Superior temporal gyrus (tissue), 1 donor: ENCODE measurements around the gene LRRK1.

Experiments used
- DNase-seq: peaks from one replicate; pipeline ENCODE4 v3.0.0-alpha.2; 2016; ENCODE audit errors: extremely low spot score

LRRK1 gene

DNA sequence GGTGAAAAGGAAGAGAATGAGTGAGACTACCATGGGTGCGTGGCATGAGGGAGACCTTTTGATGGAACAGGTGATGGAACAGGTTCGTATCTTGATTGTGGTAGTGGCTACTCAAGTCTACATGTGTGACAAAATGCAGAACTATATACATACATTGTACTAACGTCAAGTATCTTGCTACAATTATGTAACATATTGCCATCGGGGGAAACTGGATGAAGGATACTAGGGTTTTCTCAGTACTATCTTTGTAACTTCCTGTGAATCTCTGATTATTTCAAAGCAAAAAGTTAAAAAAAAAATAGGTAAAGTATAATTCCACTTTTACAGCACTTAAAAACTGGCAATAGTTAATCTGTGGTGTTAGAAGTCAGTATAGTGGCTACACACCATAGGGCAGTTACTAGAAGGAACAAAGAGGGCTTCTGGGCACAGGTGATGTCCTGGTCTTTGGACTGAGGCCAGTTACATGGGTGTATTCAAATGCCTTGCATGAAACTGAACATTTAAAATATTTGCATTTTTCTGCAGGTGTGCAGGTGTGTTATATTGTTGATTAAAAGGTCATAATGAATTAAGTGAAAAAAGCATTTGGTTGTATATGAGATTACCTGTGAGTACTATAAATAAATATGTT, 61.4 kb downstream of the LRRK1 start:
- no peak for DNase-seq

DNA sequence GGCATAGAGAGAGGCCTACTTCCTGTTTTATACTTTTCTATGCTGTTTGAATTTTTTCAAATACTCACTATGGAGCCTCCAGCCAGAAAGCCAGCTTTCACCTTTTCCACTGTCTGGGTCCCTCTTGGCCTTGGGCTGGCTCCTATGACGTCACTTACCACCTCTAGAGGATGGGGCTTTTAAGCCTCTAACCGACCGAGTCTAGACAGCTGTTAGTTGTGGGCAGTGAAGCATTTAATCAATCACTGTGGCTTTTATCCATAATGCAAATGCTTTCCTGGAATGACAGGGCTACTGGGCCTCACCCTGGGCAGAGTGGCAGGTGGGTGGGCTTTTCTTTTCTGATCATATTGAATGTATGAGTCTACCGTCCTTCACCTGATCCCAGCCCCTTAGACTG, 61.9 kb downstream of the LRRK1 start:
- no peak for DNase-seq

DNA sequence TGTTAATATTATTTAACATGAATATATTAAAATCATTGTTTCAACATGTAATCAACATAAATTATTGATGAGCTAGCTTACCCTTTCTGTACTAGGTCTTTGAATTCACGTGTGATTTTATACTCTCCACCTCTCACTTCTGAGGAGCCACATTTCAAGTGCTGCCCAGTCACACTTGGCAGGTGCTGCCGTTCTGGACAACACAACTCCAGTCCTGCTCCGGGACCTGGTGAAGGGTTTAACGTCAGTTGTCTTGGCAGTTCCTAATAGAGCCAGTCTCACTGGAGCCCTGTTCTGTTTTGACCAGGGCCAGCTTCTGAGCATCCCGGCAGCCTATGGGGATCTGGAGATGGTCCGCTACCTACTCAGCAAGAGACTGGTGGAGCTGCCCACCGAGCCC, 64.1 kb downstream of the LRRK1 start:
- DNase-seq, result no peak

DNA sequence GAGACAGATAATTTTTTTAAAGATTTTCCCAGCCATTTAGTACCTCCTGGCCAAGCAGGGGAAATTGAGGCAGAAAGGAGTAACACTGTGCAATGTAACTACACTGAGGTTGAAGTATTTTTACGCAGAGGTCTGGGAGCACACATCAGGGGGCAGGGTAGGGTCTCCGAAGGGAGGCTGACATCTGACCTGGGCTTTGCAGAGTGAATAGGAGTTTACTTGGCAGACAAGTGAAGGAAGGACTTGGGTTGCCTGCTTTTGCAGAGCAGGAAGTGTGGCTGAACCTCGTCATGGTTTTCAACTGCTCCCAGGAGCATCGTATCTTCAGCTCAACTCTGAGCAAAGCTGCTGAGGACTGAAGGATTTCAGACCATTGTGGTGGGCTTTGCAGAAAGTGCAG, 66.2 kb downstream of the LRRK1 start:
- DNase-seq, result no peak

DNA sequence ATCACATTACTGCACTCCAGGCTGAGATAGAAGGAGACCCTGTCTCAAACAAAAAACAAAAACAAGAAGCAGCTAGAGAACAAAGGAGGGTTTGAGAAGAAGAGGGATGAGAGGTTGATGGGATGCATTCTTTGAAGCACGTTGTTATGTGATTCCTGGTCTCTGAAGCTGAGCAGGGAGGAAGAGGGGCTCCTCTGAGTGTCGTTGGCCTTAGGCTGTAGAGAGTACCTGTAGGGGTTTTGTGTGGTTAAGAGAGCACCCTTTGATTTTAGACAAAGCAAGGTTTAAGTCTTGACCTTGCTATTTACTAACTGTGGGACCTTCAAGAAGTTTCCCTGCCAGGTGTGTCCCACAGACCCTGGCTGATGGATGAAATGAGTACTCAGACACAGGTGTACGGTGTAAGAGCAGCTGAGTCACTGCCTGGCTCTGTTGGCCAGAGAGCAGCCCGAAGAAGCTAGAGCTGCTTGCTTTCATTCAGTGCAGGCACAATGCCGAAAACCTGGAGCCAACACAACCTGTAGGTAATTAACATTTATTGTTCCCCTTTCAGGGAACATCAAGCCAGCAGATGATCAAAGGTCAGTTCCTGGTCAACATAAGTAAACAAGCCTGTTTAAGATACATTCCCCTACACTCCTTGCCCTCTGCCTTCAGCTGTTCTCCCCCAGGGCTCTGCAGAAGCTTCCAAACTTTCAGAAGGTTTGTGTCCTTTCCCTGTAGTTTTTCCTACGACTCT, 67.2 kb downstream of the LRRK1 start:
- no peak for DNase-seq

DNA sequence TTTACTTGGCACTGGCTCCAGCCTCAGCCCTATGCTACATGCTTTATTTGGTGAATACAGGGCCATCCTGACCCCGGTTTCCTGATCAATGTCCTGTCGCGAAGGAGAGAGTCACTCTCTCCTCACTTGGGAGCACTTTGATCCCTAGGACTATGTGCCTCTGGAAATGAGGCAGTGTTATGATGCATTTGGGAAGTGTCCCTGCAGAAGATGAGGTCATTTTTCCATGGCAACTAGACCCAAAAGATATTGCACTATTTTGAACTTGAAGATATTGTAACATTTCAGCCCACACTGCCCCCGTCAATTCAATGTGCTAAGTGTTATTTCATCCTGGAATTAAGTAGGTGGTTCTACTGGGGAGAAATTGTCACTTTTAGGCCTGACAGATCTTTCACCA, 68.0 kb downstream of the LRRK1 start:
- DNase-seq, result no peak

DNA sequence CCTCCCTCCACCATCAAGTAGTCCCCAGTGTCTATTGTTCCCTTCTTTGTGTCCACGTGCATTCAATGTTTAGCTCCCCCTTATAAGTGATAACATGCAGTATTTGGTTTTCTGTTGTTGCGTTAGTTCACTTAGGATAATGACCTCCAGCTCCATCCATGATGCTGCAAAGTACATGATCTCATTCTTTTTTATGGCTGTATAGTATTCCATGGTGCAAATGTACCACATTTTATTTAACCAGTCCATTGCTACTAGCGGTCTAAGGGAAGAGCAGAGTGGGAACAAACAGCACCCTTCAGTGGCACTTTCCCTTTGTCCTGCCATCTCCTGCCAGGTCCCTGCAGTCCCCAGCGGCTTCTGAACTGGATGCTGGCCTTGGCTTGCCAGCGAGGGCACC, 69.1 kb downstream of the LRRK1 start:
- DNase-seq, result no peak

DNA sequence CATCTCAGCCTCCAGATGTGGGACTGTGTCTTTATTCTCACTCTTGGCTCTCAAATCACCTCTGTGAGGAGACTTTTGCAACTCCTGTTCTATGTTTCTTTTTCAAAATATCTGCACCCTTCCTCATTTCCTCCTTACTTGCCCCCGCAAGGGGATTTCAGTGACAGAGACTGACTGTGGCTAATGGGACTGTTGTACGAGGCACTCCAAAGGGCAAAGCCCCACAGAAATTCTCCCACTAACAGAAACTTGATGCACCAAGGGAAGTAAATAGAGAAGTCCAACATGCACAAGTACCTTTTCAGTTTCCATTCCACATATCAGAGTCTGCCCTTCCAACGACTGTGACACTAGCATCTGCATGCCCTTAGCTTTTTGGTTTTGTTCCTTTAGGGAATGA, 69.7 kb downstream of the LRRK1 start:
- no peak for DNase-seq

DNA sequence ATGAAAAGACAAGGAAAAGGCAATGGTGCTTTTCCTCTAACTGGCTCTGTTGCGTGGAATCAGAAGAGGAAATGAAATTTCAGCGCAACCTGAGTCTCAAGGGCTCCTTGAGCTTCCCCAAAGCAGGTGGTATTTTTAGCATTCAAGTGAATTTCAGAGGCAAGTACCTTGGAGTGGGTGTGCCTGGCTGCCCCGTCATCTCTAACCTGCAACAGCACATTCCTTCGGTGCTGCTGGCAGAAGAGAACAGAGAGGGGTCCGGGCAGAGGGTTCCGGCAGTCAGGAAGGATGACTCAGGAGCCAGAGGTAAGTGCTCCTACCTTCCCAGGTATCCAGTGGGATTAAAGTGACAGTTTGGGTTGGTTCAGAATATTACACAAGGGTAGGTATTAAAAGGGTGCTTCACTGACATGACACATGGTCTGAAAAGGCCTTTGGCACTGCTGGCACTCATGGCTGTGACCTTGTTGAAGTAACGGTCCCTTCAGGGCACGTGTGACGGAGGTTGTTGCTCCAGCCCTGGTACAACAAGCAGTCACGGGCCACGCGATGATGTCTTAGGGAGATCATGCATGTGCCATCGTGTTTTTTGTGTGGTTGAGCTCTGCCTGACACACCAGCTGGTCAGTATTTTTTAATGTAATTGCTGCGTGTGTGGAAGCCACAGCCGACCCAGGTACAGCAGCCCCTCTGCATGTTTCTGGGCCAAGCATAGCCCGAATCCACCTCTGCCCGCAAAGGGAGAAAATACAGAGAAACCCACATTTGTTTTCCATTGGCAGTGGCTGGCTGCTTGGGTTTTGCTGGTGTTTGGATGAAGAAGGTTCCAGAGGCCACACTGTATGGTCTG, 75.7 kb downstream of the LRRK1 start:
- DNase-seq, result no peak

DNA sequence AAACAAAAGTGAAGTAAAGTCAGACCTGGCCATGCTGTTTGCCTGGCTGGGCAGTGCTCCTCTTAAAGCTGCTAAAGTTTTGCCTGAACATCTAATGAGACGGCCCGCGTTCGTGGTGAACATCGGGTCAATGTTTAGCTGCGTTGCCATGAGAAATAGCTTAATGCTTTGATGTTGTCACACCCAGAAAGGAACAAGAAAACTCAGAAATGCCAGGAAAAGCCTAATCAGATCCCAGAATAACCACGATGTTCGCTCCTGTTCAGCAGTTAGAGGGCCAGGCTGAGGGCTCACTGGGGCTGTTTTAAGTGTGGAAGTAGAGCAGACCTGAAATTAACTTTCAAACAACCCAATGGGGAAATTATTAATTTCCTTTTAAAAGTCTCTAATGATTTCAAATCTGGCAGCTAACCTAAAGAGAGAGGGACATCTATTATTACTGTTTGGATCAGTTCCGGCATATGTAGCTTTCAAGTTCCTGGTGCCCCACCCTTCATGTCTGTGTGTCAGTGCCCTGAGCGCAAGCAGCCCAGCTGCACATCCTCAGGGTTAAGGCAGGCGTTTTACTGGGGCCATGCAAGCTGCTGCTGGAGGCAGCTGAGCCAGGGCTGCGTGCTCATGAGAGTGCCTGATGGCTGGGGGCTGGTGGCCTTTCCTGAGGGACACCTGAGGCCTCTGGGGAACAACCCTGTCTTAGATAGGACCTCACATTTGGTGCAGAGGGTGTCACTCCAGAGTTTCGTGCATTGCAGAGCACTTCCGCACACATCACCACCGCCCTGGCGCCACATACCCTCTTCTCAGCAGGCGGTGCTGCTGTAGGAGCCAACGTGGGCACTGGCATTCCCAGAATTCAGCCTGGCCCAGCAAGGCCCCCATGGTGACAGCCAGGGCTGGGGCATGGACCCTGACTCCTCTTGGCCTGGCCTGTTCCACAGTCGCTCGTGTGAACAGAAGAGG, 76.6 kb downstream of the LRRK1 start:
- DNase-seq, result no peak

DNA sequence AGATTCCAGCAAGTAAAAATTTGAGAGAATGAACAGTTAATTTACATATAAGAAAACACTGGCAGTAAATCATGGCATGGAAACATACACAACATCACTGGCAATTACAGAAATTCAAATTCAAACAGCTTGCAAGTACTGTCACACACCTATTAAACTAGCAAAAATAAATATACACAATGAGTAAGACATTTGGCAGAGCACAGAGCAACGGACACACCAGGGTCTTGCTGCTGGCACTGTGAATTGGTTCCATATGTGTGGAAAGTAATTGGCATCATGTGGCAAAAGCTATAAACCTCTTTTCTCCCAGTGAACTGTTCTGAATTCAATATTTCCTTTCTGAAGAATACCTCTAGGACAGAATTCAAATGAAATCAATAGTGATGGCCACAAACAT, 78.3 kb downstream of the LRRK1 start:
- no peak for DNase-seq

DNA sequence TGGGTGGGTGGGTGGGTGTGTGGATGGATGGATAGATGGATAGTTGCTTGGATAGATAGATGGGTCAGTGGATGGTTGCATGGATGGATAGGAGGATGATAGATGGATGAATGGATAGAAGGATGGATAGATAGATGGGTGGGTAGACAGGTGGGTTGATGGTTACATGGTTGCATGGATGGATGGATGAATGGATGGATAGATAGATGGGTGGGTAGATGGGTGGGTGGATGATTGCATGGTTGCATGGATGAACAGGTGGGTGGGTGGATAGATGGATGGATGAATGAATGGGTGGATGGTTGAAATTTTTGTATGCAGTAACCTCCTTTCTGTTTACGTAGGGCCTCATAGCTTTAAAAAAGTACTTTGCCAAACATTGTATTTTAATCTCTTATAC, 79.5 kb downstream of the LRRK1 start:
- DNase-seq, result no peak

DNA sequence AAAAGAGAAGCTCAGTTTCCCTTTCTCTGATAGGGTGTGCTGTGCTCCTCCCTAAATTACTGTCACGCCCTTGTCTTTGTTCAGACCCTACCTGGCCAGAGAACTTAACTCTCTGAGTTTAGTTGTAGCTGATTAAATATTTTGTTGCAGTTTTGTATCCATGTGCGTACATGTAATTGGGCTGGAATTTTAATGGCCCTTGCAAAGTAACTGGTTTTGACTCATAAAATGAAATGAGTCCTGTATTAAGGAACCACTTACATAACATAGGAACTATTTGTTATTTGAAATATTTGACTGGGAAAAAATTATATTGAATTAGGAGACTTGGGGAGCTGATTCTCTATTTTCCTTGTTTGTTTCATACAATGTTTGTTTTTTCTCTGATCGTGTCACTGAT, 80.2 kb downstream of the LRRK1 start:
- DNase-seq, result no peak

DNA sequence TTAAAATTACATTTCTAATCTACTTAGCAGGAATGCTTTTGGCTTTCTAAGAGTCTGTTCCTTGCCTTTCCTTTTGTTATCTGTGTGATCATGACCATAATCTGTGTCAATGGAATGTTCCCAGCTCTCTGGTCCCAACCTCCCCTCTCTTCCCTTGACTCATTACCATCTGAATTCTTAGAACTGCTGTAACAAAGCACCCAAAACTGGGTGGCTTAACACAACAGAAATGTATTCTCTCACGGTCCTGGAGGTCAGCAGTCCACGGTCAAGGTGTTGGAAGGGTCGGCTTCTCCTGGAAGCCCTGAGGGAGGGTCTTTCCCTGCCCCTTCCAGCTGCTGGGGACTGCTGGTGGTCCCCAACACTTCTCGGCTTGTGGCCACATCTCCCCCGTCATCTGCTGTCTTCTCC, 81.1 kb downstream of the LRRK1 start:
- no peak for DNase-seq

DNA sequence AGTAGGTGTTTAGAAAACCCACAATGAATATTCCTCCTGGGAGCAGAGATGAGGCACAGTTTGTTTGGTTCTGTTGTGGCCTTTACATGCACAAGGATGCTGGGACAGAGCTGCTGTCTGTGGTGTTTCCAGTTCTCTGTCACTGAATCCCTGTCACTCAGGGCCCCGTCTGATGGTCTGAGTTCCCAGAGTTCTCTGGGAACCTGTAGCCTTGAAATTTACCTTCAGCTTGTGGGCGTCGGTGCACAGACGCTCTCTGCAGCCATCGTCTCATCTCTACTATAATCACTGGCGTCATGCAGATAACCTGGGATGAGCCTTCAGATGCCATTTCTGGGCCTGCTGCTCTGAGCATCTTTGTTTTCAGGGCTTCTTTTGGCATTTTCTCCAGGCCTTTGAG, 81.9 kb downstream of the LRRK1 start:
- DNase-seq, result no peak

DNA sequence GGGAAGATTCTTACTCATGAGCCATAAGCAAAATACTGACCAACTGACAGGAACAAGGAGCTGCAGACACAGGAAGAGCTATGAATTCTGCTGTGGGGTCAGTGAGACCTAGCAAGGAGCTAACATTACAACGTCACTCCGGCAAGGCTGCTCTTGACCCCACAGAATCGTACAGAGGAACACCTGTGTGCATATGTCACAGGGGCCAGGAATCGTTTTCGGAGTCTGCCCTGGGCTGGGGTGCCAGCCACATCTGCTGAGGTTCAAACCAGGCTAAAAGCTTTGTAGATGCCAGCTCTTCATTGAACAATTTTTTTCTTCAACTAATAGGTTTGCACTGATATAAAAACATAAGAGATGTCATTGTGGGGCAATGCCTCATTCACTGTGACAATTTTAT, 82.6 kb downstream of the LRRK1 start:
- DNase-seq, result no peak

DNA sequence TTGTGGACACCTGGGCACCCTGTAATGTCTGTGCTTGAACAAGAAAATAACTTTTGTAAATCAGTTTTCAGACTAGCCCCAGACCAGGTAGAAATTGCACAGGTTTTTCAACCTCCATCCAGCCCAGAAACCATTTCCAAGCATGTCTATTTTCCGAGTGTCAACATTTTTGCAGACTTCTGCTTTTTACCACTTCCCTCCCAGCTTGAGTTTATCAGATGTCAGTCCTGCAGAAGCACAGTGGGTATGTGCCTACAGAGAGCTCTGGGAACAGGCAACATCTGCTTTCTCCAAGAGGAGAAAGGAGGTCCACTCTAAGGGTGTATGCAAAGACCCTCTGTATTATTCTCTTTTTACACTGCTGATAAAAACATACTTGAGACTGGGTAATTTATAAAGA, 83.9 kb downstream of the LRRK1 start:
- no peak for DNase-seq

DNA sequence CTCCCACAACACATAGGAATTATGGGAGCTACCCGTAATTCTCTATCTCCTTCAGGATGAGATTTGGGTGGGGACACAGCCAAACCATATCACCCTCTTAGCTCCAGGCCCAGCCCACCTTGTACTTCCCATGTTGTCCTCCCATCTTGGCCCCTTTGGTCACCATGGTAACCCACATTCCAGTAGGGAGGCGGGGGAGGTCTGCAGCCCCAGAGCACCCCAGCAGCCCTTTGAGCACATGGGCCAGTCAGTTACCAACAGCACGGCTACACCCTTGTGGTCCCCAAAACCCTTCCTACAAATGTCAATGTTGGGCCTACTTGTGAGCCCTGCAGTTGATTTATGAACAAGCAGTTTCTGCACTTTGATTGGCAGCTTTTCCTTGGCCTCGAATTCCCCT, 84.5 kb downstream of the LRRK1 start:
- DNase-seq, result no peak

DNA sequence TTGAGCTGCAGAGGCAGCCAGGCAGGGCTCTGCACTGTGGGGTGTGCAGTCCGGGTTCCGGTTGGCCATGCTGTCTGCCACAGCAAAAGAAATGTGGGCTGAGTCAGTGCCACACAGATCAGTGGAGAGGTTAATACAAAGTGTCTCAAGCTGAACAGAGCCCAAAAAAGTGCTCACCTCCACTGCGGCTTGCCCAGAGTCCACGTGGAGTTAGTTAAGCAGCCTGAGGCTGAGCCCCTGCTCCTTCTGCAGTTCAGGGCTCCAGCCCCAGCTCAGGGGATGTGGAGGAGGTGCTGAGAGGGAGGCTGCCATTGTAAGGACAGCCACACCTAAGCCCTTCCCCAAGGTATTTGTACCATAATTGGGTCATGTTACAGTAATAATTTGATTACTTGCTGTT, 85.3 kb downstream of the LRRK1 start:
- no peak for DNase-seq

DNA sequence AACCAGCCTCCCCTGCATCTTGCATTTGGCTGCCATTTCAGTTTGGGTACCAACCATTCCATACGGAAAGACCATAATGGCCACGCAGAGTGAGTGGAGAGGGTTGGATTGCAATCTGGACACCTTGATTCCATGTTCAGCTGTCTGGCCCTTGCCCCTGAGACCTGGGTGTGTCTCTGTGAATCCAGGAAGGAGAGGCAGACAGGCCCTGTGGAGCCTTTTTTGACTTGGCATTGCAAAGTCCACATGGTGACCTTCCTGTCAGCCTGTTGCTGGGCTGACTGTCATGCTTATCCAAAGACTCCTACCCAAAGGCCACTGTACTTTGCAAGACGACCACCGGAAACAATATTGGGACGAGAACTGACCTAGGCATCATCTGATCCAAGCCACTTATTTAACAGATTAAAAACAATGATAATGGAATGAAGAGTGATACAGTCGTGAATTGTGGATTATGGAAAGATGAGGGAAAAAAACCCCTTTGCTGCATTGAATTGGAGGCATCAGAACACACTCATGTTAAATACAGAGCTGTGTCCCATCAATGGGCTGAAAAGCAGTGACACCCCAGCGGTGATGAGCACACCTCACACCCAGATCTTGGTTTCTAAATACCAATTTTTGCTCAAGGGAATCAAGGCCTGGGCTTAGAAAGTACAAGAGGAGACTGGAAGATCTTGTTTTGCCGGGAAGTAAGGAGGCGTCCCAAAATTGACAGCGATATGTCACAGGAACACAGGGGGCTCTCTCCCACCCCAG, 86.0 kb downstream of the LRRK1 start:
- DNase-seq, result no peak
